HG02943 (cell line): ENCODE results near the gene LRRC36.

Experiments
- ATAC-seq: cut with Tn5 transposase; IDR thresholded peaks from one replicate; pipeline ENCODE4 v1.9.1; 2021; ENCODE audit warnings: mild to moderate bottlenecking, low read depth, moderate library complexity; ENCODE audit not compliant: unreplicated experiment

Gene LRRC36

GRCh38 chr16:67388591-67388990, 62.0 kb downstream of the LRRC36 start:
- no peak for ATAC-seq

- no peak for ATAC-seq
These were observed 63.5 kb downstream of the LRRC36 start for GRCh38 chr16:67389911-67390815.

- ATAC-seq = no peak
These were observed 64.3 kb downstream of the LRRC36 start for GRCh38 chr16:67390816-67391423.

GRCh38 chr16:67391424-67392300, 65.0 kb downstream of the LRRC36 start:
- no peak for ATAC-seq

GRCh38 chr16:67392301-67393059, 65.9 kb downstream of the LRRC36 start:
- no peak for ATAC-seq

- ATAC-seq = no peak
These were observed 66.6 kb downstream of the LRRC36 start, which contains the start of gene TPPP3 for GRCh38 chr16:67393111-67393787. TSS of gene TPPP3 (minus strand) at chr16:67393498. CDS start at chr16:67391111, 2,387 bp downstream.

- no peak for ATAC-seq
These were observed 67.2 kb downstream of the LRRC36 start for GRCh38 chr16:67393788-67394154.

- no peak for ATAC-seq
These were observed 67.8 kb downstream of the LRRC36 start for GRCh38 chr16:67394155-67395104.

- no peak for ATAC-seq
These were observed 68.5 kb downstream of the LRRC36 start for GRCh38 chr16:67395105-67395457.

GRCh38 chr16:67395458-67396158, 69.0 kb downstream of the LRRC36 start:
- ATAC-seq = no peak

- ATAC-seq = no peak
These were observed 69.8 kb downstream of the LRRC36 start for GRCh38 chr16:67396159-67397035.

GRCh38 chr16:67397036-67397801, 70.6 kb downstream of the LRRC36 start:
- no peak for ATAC-seq

- ATAC-seq = no peak
These were observed 71.4 kb downstream of the LRRC36 start for GRCh38 chr16:67397812-67398545.

GRCh38 chr16:67398546-67399217, 72.1 kb downstream of the LRRC36 start:
- no peak for ATAC-seq

- no peak for ATAC-seq
These were observed 72.7 kb downstream of the LRRC36 start for GRCh38 chr16:67399218-67399733.
